EH (cell line): ENCODE results near the gene PWWP2B.
"Not testable (repeated sequence)": the region's sequence is repeated elsewhere in the genome, so short reads cannot be mapped to it uniquely, and the experiment has no call there.

ENCODE experiments used
- DNase-seq: peaks from one replicate; pipeline ENCODE4 v3.0.0-alpha.2; 2015; ENCODE audit warnings: low read depth

Gene PWWP2B

DNA sequence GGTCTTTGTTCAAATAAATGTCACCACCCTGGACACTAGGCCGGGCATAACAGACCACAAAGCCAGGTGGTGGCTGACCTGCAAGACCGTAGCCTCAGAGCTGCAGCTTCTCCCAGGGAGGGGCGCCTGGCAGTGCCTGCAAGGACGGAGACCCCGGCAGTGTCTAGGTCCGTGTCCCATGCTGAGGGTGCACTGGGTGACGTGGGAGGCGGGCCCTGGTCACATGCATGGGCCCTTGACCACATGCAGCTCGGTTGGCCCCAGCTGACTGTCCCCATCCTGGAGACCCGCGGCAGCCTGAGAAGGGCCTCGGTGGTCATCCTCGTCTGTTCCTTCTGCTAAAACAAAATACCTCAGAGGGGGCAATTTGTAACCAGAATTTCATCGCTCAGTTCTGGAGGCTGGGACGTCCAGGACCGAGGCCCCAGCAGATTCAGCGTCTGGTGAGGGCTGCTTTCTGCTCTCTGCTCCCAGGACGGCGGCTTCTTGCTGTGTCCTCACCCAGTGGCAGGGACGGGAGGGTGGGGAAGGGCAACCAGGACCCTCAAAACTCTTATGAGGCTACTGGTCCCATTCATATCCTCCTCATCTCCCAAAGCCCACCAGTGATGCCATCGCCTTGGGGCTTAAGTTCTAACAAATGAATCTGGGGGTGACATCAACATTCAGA lies 36.8 kb downstream of the PWWP2B start:
- DNase-seq: no peak

DNA sequence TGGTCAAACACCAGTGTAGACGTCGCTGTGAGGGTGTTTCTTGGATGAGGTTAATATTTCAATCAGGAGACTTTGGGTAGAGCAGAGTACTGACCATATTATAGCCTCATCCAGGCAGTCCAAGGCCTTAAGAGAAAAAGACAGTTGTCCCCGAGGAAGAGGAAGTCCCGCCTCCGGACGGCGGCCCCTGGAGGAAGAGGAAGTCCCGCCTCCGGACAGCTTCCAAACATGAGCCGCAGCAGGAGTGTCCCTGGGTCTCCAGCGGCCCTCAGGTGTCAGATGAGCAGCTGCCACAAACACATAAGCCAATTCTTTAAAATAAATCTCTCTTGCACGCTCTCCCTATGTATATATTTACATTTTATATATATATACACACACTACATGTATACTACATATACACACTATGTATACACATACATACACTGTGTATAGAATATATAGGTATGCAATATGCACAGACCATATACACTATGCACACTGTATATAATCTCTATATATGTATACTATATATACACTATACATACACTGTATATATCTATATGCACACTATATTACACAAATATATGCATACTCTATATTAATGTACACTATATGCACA lies 37.5 kb downstream of the PWWP2B start:
- DNase-seq: no peak

DNA sequence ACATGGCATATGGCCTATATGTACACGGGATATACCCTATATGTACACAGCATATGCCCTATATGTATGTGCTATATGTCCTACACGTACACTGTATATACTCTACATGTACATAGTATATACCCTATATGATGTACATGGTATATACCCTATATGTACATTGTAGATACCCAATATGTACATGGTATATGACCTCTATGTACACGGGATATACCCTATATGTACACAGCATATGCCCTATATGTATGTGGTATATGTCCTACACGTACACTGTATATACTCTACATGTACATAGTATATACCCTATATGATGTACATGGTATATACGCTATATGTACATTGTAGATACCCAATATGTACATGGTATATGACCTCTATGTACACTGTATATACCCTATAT lies 38.3 kb downstream of the PWWP2B start:
- not testable (repeated sequence) for DNase-seq

DNA sequence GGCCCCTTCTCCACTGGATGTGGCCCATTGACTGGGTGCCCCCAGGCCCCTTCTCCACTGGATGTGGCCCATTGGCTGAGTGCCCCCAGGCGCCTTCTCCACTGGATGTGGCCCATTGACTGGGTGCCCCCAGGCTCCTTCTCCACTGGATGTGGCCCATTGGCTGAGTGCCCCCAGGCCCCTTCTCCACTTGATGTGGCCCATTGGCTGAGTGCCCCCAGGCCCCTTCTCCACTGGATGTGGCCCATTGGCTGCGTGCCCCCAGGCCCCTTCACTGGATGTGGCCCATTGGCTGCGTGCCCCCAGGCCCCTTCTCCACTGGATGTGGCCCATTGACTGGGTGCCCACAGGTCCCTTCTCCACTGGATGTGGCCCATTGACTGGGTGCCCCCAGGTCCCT lies 39.1 kb downstream of the PWWP2B start:
- DNase-seq: not testable (repeated sequence)

DNA sequence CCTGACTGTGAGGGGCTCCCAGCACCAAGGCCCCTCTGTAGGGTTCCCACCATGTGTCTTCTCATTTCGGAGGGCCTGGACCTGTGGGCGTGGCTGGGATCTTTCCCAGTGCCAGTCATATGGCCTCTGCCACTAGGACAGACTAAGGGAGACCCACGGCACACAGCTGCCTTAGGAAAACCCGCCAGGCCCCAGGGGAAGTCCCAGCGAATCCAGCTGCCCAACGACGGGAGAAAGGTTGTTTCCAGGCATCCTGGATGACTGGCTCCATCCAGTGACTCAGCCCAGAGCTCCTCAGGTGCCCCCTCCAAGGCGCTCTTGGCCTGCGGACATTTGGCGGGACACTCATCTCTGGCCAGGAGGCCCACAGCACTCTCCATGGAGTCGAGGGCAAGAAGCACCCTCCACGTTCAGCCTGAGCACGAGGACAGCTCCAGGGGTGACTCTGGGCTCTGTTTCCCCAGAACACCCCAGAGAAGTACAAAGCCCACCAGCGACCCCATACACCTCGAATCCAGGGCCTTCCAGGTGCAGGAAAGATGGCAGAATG lies 39.9 kb downstream of the PWWP2B start:
- DNase-seq: no peak

DNA sequence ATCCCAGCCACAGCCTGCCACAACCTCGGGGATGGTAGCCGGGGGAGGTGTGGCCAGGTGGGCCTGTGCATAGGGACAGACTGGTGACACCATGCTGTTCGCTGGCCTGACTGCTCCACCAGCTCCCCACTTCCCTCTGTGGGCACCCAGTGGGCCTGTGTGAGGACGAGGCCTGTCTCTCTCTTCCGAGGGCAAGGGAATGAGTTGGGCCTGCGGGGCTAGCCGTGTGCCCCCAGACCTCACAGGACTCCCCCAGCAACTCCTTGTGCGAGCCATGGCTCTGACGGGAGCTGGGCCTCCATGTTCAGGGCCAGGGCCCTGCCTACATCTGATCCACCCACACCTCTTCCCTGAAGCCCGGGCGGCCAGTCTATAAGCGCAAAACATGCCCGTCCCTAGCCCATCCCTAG lies 40.5 kb downstream of the PWWP2B start:
- DNase-seq: no peak

DNA sequence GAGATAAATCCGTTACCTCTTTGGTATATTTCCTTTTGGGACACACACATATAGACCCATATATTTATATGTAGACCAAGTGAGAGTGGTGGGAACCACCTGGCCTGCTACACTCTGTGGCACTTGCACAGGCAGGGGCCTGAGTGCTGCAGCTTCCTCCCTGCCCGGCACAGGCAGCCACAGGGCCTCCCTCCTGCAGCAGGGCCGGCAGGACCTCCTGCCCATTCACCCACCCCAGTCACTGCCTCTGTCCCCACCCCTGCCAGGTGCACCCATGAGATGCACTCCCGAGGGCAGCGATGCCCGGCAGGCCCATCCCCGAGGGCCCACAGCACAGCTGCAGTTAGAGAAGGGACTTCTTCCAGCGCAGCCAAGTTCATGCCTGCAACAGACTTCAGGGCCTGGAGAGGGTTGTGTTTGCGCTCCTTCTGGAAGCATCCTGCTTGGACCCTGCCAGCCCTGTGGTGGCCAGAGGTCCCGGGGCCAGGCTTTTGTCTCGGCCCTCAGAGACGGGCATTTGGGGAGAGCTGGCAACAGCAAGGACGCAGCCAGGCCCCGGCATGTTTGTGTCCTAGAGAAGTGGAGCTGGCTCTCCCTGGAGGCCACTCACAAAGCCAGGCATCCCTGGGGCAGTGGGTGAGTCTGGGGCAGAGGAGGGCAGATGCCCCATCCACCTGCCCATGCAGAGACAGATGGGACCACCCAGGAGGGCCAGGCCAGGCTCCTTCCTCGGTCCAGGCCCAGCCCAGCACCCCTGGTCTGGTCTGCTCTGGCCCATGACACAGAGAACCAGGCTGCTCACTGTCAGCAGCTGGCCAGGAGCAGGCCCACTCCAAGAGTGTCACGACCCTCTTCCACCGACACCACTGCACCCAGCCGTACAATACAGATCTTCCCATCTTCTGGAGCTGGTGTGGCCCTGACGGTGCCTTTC lies 41.4 kb downstream of the PWWP2B start:
- DNase-seq: no peak

DNA sequence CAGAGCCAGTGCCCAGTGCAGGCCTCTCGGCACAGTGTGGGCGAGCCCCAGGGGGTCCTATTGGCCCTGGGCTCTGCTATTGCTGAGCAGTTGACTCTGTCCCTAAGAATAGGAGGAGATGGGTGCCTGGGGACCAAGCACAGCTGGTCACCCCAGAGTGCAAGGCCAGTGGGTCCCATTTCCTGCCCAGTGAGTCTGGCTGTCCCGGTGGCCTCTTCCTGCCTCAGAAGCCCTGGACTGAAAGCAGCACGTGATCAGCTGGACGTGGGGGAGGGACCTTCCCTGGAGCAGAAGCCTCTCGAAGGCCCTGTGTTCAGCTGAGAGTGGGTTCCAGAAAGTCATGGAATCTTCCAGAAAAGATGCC lies 42.0 kb downstream of the PWWP2B start:
- no peak for DNase-seq

DNA sequence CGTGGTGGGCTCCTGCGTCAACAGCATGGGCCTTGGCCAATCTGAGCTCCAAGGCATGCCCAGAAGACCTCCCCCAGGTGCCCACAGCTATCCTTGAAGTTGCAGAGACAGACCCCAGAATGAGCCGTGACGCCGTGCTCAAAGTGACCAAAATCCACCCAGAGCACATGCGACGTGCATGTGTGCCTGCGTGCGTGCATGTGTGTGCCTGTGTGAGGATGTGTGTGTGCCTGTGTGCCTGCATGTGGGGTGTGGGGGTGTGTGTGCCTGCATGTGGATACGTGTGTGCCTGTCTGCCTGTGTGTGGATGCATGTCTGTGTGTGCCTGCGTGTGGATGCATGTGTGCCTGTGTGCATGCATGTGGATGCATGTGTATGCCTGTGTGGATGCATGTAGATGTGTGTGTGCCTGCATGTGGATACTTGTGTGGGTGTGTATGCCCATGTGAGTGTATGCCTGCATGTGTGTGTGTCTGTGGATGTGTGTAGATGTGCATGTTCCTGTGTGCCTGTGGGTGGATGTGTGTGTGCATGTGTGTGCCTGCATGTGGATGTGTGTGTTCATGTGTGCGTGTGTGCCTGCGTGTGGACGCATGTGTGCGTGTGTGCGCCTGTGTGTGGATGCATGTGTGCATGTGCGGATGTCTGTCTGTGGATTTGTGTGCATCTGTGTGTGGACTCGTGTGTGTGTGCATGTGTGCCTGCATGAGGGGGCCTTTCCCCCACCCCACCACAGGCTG lies 42.6 kb downstream of the PWWP2B start:
- no peak for DNase-seq

DNA sequence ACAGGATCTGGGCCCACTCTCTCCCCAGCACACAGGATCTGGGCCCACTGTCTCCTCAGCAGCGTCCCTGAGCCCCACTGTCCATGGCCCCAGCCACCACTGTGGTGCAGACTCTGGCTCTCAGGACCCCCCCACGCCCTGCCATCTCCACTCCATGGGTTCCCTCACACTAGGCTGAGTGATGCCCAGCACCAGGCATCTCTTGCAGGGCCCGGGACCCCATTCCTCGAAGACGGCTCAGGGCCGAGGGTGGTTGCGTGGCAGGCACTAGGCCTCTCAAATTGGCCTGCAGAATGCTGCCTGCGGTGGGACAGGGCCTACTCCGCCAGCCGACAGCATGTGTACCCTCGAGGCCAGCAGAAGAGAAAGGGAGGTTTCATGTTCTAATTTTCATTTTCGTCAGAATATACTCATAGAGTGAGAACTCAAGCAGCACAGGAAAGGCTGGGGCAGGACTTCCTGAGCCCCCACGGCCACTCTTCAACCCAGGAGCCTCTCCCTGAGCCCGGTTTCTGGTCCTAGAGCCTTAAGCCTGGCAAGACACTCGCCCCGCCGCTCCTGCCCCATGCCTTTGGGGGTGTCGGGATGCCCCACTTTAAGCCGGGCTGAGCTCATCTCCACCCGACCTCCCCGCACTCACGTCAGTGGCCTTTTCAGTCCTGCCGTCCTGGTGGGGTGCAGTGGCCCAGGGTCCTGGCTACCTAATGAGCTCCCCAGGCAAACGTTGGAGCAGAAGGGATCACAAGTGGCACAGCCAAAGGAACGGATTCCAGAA lies 44.0 kb downstream of the PWWP2B start:
- DNase-seq: no peak

DNA sequence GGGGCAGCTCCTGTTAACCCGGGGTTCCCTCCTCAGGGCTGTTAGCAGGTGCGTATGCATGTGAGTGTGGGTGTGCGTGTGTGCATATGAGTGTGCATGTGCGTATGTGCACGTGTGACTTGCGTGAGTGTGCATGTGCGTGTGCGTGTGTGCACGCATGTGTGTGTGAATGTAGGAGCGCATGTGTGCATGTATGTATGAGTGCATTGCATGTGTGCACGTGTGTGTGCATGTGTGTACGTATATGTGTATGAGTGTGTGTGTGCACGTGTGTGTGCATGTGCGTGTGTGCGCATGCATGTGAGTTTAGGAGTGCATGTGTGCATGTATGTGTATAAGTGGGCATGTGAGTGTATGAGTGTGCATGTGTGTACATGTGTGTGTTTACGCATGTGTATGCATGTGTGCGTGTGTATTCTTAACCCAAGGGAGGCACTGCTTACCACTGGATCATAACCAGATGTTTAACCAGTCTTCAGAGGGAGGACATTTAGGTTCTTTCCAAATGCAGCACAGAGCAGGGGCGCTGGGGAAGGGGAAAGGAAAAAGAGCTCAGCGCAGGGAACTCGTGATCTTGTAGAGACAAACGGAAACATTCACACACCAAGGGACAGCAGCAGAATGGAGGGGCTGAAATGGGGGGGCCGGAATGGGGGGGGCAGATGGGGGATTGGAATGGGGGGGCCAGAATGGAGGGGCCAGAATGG lies 45.0 kb downstream of the PWWP2B start:
- no peak for DNase-seq

DNA sequence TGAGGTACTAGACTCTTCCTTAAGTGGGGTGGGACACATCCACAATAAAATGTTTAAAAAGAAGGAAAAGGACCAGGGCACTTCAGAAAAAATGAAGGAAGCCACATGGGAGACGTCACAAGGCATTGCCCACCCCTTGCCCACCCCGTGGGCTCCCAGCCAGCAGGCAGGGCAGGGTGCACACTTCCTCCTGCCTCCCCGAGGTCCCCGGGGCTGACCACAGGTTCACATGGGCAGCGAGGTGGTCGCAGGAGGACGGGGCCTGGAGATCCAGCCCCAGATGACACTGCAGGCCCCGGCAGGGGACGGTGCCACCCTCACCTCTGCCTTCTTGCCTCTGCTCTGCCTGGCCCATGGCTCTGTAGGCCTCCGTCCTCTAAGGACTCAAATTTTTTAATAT lies 45.6 kb downstream of the PWWP2B start:
- DNase-seq: no peak

DNA sequence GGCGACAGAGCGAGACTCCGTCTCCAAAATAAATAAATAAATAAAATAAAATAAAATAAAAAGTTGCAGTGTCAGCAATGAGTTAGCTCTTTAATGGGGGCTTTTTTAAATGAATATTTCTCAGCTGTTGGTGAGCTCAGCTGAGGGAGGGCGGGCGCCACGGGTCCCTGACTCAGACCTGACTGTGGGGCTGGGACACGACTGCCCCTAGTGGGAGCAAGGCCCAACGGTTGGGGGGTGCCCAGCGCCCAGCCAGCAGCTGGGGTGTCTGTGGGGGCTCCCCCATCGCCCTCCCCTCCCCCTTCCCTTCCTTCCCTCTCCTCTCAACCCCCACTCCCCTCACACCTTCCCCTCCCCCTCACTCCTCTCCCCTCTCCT lies 46.6 kb downstream of the PWWP2B start:
- peak; percentile 48 for DNase-seq

DNA sequence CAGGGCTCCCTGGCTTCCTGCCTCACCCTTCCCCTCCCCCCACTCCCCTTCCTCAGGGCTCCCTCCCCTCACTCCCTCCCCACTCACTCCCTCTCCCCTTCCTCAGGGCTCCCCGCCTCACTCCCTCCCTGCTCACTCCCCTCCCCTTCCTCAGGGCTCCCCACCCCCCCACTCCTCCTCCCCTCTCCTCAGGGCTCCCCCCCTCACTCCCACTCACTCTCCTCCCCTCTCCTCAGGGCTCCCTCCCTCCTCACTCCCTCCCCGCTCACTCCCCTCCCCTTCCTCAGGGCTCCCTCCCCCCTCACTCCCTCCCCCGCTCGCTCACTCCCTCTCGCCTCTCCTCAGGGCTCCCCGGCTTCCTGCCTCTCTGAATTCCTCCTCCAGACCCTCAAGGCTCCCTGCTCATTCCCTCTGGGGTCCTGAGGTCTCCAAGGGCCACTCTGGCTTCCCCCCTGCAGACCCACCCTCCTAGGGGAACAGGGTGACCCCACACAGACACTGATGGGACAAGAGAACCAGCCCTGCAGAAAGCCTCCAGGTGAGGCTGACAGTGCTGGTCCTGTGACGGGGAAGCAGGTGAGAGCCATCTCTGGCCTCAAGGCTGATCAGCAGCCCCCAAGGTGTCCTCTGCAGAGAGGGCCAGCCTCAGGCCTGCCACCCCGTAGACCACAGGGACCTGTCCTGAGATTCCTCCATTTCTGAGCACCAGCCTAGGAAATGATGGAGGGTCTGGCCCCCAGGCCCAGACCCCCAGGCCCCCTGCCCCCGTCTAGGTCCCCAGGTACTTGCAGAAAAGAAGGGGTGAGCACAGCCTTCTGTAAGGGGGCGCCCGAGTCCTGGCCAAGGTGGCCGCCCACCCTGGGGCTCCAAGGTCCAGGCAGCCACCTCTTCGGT lies 47.2 kb downstream of the PWWP2B start:
- no peak for DNase-seq

DNA sequence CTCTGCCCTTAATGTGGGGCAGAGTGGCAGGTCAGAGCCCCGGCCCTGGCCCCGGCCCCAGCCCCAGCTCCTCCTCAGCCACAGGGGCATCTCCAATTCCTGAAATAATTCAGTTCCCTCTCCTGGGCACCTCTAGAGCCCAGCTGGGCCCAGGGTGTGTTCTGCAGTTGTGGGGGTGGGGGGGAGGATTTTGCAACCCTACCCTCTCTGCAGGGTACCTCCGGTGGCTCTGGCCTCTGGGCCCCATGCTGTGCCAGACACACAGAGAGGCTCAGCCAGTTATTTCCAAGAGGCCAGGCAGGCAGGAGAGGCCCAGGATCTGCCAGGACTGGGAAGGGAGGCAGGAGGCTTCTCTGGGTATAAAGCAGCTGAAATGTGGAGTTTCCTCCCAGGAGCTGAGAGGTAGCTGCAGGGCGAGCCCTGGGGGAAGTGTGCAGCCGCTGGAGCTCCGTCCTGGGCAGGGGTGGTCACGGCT lies 47.9 kb downstream of the PWWP2B start:
- DNase-seq: peak; percentile 17

DNA sequence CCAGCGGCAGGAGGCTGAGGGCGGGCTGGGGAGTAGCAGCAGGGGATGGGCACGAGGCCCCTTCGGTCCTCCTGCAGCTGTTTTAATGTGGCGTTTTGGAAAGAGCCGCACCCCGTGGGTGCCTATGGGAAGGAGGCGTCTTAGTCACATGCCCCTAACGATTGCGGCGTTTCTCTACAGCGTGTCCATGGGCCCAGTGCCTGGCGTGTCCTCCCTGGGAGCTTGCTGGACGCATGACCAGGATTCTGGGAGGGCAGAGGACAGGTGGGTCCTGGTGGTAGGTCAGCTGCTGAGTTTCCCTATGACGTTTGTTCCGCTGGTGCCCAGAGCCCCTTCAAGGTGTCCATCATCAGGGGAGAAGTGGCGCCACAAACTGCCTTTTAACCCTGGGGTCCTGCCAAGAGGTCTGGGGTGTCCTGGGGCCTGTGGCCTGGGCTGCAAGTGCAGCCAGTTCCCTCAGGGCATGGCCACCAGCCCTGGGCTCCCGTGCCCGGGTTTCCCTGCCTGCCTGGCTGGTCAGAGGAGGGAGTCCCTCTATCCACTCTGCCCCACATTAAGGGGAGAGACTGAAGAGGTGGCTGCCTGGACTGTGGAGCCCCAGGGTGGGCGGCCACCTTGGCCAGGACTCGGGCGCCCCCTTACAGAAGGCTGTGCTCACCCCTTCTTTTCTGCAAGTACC lies 48.7 kb downstream of the PWWP2B start:
- DNase-seq: no peak

DNA sequence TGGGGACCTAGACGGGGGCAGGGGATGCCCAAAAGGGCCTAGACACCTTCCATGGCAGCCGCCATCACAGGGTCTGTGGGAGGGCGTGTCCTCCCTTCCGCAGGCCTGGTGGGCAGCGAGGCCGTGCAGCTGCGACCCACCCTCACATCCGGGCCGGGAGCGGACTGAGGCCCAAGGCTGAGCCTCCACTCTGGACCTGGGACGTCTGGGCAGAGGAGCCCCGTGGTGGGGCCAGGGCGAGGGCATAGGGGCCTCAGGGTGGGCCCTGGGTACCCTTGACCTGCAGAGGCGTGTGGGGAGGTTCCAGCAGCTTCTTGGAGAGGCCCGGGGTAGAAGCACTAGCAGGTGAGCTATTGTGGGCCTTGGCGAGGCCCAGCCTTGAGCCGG lies 49.2 kb downstream of the PWWP2B start:
- no peak for DNase-seq

DNA sequence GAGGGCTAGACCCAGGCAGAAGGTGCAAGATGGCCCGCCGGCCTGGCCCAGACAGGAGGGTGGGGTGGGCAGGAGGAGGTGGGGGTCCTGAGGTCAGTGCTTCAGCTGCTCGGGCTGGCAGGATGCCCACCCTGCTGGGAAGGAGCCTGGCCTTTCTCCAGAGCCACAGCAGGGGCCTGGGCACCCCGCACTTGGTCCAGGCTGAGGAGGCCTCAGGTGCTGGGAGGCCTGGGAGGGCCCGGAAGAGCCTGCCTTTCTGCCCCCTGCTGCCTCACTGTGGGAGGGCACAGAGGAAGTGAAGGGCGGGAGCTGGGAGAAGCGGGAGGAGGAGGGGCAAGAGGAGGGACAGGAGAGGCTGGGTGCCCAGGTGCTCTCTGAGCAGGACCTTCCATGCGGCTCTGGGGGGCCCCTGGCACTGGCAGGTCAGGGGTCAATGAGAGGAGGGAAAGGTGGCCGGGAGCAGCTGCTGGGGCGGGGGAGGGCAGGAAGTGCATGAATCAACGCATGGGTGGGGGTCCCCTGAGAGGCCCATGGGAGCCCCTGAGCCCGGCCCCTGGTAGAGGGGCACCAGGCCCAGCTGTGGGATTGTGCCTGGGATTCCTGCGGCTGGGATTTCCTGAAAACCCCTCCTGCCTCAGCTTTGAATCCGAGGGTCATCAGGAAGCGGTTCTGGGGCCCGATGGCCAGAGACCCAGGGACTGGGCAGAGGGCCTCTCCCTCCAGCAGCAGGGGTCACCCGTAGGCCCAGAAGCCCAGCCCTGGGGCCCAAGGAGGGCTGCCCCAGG lies 49.9 kb downstream of the PWWP2B start:
- peak; percentile 60 for DNase-seq
